A204.1 (cell line): Measurements from ENCODE around the gene PLIN1.

Experiments used
- FAIRE-seq: peaks from 2 replicates; lab custom pipeline; 2012; peaks lifted over from hg19 to GRCh38; lab: Jason Lieb, UNC

Gene PLIN1

DNA sequence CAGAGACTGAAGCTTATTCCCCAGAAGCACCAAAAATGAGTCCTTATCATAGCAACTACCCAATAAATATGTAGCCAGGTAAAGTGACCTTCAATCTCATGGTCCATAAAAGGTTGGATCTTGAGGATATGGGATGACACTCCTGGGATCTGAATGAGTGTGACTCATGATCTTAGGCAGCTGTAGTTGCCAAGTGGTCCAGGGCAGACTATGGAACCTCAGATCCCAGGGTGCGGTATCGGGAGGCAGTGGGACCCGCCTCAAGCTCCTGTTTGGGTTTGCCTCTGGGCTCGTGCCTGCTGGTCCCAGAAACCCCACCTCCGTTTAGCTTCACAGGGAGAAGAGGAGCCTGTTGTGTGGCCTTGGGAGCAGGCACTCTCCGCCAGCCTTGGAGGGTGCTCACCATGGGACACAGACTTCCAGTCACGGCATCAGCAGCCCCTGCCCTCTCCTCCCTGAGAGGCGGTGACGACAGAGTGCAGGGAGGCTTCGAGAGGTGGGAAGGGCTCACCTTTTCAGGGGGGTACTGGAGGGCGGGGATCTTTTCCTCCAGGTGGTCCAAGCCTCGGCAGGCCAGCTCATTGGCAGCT lies 8.1 kb downstream of the PLIN1 start:
- FAIRE-seq = no peak

DNA sequence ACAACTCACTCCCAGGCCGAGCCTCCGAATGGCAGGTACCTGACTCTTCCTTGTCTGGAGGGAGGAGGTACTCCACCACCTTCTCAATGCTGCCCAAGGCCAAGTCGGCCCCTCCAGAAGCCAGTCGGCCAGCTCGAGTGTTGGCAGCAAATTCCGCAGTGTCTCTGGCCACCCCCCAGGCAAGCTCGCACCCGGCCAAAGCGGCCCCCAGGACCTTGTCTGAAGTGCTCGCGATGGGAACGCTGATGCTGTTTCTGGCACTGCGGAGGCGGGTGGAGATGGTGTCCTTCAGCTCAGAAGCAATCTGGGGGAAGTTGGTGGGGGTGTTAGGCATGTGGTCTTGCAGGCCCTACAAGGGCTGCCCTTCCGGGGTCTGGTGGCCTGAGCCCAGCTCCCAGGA lies 9.2 kb downstream of the PLIN1 start:
- FAIRE-seq = no peak

DNA sequence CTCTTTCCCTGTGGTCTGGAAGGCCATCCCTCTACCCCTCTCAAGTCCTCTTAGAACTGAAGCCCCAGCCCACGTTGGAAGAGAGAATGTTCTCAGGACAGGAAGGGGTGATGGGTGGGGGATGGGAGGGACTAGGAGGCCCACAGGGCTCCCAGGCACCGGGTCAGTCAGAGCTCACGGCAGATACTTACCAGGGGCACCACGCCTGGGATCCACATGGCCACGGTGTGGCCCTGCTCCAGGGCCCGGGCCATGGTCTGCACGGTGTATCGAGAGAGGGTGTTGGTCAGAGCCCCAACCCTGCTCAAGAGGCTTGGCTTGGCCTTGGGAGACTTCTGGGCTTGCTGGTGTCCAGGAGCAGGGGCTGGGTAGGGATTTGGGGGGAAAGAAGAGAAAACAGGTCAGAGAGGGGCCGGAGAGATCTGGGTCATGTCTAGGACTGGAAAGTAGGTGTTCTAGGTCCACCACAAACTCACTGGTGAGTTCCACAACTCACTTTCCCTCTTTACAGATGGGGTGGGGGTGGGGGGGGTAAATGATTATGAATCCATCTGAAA lies 9.8 kb downstream of the PLIN1 start:
- FAIRE-seq = no peak

DNA sequence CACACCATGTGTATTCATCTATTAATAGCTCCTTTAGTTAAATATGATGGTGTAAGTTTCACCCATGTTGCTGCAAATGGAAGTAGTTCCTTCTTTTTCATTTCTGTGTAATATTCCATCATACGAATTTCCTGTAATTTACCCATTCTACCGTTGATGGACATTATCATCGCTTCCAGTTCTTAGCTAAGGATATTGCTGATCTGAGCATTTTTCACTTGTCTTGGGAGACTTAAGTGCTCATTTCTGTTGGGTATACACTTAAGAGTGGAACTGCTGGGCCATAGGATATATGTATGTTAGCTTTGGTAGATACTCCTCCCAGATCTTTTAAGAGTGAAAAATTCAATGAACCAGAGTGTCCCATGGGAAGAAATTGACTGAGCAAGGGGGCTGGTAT lies 11.0 kb downstream of the PLIN1 start:
- no peak for FAIRE-seq

DNA sequence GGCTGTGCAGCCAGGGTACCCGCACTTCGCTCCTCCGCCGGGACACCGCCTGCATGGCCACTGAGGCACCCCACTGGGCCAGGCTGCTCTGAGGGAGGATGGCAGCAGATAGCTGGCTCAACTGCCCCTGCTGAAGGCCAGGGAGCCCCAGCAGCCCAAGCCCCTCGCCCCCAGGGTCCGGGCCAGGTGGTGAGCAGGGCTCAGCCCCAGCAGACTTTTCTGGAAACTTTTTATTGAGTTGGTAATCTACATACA lies 11.5 kb downstream of the PLIN1 start:
- no peak for FAIRE-seq

DNA sequence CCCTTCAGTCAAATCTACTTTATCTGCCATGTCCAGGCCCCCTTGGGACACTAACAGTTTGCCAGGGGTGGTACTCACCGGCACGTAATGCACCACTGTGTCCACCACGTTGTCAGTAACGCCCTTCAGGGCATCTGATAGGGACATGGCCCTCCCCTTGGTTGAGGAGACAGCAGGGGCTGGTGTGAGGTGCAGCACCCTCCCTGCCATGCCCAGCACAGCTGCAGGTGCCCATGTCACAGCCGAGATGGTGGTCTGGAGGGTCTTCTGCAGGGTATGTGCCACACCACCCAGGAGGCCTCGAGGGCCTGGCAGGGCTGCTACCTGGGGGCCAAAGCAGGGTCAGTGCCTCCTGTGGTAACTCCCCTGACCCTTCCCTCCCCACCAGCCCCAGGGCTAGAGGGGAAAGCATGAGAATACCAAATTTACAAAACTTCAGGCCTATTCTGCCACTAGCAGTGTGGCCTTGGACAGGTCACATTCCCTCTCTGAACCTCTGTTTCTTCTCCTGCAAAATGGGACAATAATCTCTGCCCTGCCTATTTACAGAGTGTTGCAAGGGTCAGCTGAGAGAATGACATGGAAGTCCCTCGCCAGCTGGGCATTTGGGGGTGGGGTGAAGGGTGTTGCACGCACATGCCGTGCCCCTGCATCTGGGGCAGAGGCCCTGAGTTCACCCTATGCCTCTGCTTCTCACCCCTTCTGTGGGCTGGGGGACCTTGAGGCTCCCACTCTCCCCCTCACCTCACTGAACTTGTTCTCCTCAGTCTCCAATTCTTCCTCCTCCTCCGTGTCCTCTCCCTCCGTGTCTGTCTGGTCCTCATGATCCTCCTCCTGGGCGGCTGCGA lies 12.1 kb downstream of the PLIN1 start:
- no peak for FAIRE-seq

DNA sequence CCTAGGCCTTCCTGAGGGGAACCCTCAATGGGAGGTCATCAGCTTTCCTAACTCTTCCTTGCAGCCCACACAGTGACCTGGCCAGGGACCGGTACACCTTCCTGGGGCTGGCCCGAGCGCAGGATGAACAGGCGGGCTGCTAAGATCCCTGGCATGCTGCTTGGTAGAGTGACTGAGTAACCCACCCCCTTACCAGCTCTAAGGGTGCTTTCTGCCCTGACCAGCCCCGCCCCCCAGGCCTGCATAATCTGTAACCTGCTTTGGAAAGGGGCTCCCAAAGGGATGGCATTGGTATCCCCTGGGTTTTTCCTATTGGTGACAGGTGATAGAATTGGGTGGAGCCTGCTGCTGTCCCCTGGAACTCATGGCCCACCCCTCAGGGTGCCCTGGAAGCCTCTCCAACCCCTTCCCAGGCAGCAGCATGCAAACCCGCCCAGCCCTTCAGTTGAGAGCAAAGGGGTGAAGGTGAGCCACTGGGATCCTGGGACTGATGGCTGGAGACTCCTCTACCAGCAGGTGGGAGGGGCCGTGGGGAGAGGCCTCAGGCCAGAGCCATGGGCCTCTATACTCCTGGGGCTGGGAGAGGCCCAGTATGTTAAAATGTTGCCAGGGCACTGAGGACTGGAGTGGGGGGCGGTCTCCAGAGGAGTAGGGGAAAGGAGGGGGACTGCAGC lies 12.8 kb downstream of the PLIN1 start:
- FAIRE-seq = no peak

DNA sequence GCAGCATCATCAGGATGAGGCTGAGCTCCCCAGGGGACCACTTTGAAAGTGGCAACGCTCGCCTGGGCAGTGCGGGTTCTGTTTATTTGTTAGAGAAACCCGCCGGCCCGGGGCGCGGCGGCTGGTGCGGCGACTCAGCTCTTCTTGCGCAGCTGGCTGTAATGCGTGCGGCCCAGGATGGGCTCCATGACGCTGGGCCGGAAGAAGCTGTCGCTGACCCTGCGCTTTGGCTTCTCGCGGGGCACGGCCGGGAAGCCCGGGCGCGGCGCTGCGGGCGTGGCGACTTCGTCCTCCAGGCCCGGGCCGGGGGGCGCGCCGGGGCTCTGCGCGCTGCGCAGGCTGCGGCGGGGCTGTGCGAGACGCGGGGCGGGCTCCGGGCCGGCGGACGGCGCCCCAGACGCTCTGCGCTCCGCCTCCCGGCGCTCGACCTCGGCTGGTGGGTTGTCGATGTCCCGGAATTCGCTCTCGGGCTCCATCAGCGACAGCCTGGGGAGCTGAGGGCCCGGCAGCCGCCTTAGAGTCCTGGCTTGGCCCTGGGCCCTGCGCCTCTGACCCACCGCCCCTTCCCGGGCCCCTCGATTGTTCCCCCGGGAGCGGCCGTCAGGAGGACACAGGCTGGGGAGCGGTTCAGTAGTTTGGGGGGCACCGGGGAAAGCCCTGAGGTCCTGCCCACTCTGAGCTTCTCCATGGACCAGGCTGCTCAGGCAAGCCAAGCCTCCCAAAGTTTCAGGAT lies 13.6 kb downstream of the PLIN1 start:
- FAIRE-seq = no peak

DNA sequence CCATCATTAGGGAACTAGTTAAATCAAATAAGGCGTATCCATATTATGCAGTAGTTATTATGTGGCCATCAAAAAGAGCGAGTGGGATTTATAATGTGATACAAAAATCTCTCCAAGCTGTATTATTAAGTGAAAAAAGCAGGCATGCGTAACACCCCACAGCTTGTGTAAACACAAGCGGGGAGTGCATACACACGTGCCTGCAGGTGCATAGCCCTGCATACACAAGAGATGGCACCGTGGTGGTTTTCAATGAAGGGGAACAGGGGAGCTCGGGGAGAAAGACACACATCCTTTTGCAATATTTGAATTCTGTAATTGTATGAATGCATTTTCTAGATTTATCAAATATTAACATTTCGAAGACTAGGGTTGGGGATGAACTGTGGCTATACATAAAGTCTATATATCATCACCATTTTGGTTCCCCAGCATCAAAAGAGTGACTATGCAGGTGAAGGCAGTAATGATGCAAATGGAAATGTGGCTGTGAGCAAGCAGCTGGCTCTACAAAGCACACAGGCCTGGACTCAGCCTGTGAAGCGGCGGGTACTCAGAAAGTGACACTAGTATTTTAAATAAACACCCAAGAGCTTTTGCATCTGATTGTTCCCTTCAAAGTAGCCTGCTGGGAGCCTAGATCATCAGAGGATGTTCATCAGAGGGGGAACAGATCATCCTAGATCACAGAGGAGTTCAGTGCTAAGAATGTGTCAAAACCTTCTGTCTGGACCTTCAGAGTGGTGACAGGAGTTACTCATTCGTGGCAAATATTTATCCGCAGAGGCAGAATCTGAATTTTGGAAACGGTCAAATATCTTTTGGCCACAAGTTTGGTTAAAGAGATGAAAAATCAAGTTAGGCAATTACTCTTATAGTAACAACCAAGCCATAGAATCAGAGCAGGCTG lies 14.5 kb downstream of the PLIN1 start:
- FAIRE-seq = no peak

DNA sequence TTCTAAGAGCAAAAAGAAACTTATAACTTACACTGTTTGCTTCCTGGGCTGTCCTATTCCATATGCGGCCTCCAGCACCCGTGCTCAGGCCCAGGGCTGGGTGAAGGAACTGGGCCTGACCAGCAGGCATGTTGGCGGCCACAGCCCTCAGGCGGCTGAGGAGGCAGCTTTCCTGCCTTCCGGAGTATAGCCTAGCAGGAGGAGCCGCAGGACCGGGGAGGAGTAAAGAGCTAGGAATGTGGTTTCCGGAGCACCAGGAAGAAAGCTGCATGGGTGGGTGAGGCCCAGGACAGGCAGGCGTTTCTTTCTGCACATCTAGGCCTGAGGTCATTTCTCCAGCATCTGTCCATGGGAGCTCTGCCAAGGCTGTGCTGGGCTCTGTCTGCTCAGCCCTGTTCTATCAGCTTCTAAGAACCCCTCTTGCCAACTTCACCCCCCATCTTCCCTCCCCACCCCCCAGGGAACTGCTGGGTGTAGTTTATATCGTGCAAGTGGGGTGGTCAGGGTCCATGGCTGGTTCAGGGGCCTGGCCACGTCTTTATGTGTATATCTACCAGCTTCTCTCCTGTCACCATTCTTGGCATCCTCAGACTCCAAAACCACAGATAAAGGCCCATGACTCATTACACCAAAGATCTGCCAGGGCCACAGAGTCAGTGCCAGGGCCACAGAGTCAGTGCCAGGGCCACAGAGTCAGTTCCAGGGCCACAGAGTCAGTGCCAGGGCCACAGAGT lies 16.1 kb downstream of the PLIN1 start:
- no peak for FAIRE-seq

DNA sequence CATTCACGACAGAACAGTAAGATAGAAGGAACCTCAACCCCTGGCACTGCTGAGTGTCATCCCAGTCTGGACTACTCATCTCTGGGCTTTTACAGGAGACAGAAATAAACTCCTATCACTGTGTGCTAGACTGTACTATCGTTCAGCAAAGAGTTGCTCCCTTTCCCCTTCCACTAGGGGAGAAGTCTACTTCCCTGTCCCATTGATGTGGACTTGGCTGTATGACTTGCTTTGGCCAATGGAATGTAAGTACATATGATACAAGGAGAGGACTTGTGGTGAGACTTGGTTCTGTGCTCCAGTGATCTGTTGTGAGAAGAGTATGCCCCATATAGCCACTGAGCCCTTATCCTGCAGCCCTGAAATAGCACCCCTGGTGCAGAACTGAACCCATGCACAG lies 18.6 kb downstream of the PLIN1 start:
- FAIRE-seq = no peak

DNA sequence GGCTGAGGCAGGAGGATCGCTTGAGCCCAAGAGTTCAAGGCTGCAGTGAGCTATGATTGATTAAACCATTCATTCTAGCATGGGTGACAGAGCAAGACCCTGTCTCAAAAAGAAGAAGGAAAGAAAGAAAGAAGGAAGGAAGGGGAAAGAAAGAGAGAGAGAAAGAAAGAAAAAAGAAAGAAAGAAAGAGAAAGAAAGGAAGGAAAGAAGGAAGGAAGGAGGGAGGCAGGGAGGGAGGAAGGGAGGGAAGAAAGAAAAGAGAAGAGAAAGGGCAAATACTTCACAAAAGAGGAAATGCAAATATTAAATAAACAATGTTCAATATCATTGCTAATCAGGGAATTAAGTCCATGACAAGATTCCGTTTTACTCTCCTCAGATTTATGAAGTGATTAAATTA lies 19.9 kb downstream of the PLIN1 start:
- no peak for FAIRE-seq

DNA sequence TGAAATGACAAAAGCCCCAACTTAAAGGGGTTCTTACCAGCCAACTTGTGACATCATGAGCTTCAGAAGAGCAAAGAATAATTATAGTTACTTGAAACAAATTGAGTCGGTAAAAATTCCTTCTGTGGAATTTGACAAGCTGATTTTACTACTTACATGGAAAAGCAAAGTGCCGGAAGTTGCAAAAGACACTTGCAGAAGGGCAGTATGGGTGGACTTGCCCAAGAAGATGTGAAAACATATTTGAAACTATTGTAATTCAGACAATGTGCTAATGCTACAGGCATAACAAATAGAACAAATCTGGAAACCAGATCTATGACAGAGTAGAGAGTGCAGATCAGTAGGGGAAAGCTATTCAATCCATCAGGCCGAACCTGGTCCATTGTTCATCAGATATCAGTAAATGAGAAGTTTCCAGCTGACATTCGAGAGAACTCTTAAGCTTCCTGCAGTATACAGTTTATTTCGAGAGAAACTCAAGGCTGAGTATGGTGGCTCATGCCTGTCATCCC lies 21.4 kb downstream of the PLIN1 start:
- FAIRE-seq = no peak

DNA sequence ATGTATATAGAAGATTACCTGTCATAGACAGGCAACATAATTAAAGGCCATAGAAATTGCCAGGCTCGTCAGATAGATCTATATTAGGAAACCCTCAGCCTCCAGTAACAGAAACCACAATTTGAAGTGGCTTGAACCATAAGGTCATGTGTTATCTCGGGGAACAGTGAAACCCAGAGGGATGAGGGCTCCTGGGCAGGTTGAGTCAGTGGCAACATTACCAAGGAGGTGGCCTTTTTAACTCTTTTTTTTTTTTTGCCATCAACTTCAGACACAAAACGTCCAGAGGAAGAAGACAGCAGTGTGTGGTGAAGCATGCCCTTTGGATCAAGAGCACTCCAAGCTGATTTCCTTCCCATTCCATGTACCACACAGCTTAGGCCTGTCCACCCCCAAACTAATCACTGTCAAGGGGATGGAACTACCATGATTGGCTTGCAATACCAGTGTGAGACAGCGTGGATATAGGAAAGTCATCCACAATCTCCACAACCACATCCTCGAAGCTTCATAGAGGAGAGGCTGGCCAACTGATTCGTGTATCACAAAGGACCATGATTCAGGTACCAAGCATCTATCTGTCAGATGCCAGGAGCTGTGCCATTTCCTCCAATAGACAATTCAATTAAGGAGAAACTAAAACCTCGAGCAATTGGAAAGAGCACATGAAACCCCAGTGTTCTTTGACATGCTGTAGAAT lies 22.9 kb downstream of the PLIN1 start:
- FAIRE-seq = no peak

DNA sequence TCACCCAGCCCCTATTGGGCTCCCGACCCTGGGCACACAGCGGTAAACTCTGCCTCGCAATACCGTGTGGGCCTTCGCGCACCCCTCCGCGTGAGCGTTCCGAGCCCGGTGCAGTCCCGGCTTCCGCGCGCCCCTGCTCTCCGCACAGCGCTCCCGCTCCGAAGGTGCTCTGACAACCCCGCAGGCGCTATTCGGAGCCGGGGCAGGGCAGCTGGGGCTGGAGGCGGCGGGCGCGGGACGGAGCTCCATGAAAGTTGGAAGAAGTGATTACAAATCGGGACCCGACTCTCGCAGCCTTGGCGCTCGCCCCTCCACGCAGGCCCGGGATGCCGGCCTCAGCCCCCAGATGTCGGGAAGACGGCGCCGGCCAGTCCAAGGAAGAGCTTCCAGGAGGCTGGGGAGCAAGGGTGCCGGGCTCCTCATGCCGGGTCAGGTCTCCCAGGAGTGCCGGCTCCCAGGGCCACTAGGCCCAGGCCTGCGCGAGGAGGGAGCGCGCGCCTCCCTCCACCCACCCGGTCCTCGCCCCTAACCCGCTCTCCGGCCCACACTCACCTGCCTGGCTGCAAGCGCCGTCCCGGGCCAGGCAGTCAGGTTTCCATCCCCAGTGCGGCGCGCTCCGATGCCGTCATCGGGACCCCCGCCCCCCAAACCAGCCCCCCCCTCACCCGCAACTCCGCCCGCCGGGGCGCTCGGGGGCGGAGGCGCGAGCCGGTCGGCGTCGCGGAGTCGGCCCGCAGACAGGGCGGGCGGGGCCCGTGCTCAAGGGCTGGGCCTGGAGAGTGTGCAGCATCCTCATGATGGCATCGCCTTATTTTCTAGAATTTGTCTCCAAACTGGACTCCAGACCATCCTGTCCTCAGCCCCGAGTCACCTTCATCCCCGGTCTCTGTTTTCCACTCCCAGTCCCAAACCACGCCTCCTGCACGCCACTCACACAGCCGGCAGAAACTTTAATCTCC lies 24.0 kb downstream of the PLIN1 start, which contains the start of gene KIF7:
KIF7 (minus strand) TSS at position 621 of the 959 bp plus-strand sequence. CDS start 2,537 bp downstream, outside the sequence.
- FAIRE-seq = no peak

DNA sequence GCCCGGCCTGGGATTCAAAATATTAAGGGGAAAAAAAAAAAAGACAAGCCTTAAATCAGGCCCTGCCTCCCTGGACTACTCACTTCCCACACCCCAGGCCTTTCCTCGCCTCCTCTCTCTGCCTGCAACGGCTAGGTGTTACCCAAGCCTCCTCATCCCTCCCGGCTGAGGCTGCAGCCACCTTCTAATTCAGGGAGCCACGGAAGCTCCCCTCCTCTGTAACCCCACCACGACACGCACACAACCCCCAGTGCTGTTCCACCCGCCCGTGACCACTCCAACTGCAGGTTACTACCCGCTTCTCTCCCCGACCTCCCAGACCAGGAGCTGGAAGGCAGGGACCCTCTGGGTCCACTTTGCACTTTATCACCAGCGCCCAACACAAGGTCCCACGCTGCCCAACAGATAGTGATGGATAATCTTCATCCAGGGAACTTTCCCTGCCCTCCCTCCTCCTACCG lies 24.8 kb downstream of the PLIN1 start:
- no peak for FAIRE-seq

DNA sequence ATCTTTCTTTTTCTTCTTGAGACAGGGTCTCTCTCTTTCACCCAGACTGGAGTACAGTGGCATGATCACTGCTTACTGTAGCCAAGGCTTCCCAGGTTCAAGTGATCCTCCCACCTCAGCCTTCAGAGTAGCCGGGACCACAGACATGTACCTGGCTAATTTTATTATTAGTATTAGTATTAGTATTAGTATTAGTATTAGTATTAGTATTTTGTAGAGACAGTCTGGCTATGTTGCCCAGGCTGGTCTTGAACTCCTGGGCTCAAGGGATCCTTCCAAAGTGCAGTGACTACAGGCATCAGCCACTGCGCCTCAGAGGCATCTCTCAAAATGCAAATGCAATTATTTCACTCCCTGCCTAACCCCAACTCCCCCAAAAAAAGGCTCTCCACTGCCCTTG lies 25.6 kb downstream of the PLIN1 start:
- FAIRE-seq = no peak

DNA sequence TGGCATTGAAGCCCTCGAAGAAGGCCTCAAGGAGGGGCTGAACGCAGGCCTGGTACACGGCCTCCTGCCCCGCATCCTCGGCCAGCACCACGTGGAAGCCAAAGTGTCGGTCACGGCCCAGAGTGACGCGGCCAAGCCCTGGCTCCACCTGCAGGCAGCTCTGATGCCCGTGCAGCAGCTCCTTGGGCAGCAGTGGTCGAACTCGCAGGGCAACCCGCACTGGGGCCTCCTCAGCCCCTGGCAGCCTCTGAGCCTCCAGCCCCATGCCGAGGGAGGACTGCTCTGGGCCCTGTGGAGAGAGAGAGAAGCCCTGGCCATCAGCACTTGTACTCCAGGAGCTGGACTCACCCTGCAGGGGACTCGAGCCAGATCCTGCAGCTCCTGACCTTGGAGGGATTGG lies 26.5 kb downstream of the PLIN1 start:
- no peak for FAIRE-seq

DNA sequence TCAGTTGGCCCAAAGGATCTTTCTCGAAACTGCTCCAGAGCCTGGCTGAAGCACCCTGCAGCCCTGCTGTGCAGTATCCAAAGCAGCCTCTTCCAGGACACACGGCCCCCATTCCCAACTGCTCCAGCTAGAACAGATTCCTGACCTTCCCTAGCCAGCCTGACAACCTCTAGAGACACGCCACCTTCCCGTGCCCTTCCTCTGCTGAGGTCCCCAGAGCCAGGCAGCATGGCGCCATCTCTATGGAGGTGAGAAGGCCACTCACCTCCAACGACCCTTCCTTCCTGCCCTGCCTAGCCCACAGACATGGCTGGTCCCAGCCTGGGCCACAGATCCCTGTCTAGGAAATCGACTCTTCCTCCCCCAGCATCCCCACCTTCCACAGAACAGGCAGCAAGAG lies 27.0 kb downstream of the PLIN1 start:
- no peak for FAIRE-seq
